DOHH2 (cell line): Measurements from ENCODE around the gene NOL9.

Source experiments
- H3F3A ChIP-seq: fragments of 200-600 bp; sonication (generic), shearing (Covaris generic); 2 replicates; pipeline ENCODE4 v1.6.0; 2016; ENCODE audit warnings: antibody characterized with exemption, mild to moderate bottlenecking; ENCODE audit not compliant: control insufficient read depth, insufficient read depth
- H3K27ac ChIP-seq: fragments of 200-600 bp; sonication (generic); 2 replicates; pipeline ENCODE4 v1.5.1; 2014; ENCODE audit warnings: low read depth, mild to moderate bottlenecking, low read length, moderate library complexity
- H3K27me3 ChIP-seq: fragments of 200-600 bp; sonication (generic); 2 replicates; pipeline ENCODE4 v1.6.1; 2014; ENCODE audit warnings: mild to moderate bottlenecking, low read length, mixed read lengths; ENCODE audit not compliant: control insufficient read depth
- H3K36me3 ChIP-seq: fragments of 200-600 bp; sonication (generic); 2 replicates; pipeline ENCODE4 v1.6.1; 2014; ENCODE audit warnings: mild to moderate bottlenecking, low read length, moderate library complexity, mixed read lengths; ENCODE audit not compliant: control insufficient read depth
- H3K4me1 ChIP-seq: fragments of 200-600 bp; sonication (generic); 2 replicates; pipeline ENCODE4 v1.6.1; 2014; ENCODE audit warnings: mild to moderate bottlenecking, low read length, mixed read lengths; ENCODE audit not compliant: control insufficient read depth
- H3K4me2 ChIP-seq: fragments of 200-600 bp; sonication (generic); 2 replicates; pipeline ENCODE4 v1.6.0; 2014; ENCODE audit warnings: mild to moderate bottlenecking, low read length, moderate library complexity
- H3K4me3 ChIP-seq: fragments of 200-600 bp; sonication (generic); 2 replicates; pipeline ENCODE4 v1.5.1; 2014; ENCODE audit warnings: mild to moderate bottlenecking, low read length, mixed read lengths
- H3K79me2 ChIP-seq: fragments of 200-600 bp; sonication (generic); 2 replicates; pipeline ENCODE4 v1.6.1; 2014; ENCODE audit warnings: mild to moderate bottlenecking, low read length, mixed read lengths; ENCODE audit not compliant: control insufficient read depth
- H3K9me2 ChIP-seq: fragments of 200-600 bp; sonication (generic); replicated peaks from 2 replicates; pipeline ENCODE4 v1.6.1; 2014; ENCODE audit warnings: mild to moderate bottlenecking, low read length, mixed read lengths; ENCODE audit not compliant: control insufficient read depth
- H3K9me3 ChIP-seq: fragments of 200-600 bp; sonication (generic); 2 replicates; pipeline ENCODE4 v1.6.1; 2014; ENCODE audit warnings: antibody characterized with exemption, low read length, mixed read lengths; ENCODE audit not compliant: control insufficient read depth, insufficient read depth
- H4K20me1 ChIP-seq: fragments of 200-600 bp; sonication (generic); 2 replicates; pipeline ENCODE4 v1.6.0; 2014; ENCODE audit warnings: low read depth, mild to moderate bottlenecking, antibody characterized with exemption, low read length, moderate library complexity; ENCODE audit not compliant: control insufficient read depth, insufficient read depth
- CTCF ChIP-seq: fragments of 200-600 bp; sonication (generic); IDR thresholded peaks from one replicate; pipeline ENCODE4 v1.5.1; 2014; ENCODE audit warnings: antibody characterized with exemption, mild to moderate bottlenecking, low read depth, low read length; ENCODE audit not compliant: poor library complexity, severe bottlenecking
- EZH2phosphoT487 ChIP-seq: fragments of 200-600 bp; sonication (generic); IDR thresholded peaks from 2 replicates; pipeline ENCODE4 v1.6.1; 2017; ENCODE audit warnings: borderline replicate concordance, mild to moderate bottlenecking, antibody characterized with exemption, low read length, moderate library complexity, mixed read lengths

NOL9 gene

GRCh38 chr1:6512245-6512907, 41.9 kb downstream of the NOL9 start:
- Histone ChIP-seq H3K36me3 (no peaks in the 10 kb centered on the region), H3K9me2 (no peaks in the 10 kb centered on the region), H3K27me3 (no peaks in the 10 kb centered on the region), H3K79me2 (no peaks in the 10 kb centered on the region), H3K9me3 (no peaks in the 10 kb centered on the region), H3K4me3 (no peak overlapping the region), H3K4me1 (no peaks in the 10 kb centered on the region), H3F3A (no peaks in the 10 kb centered on the region), H3K27ac (no peak overlapping the region), H4K20me1 (no peaks in the 10 kb centered on the region), H3K4me2 (no peak overlapping the region)
- TF ChIP-seq CTCF = no peak
- no peak for TF ChIP-seq EZH2phosphoT487

- Histone ChIP-seq H3K27ac (no peak overlapping the region), H3F3A (no peaks in the 10 kb centered on the region), H3K4me3 (no peak overlapping the region), H3K36me3 (no peaks in the 10 kb centered on the region), H3K4me1 (no peaks in the 10 kb centered on the region), H3K9me3 (no peaks in the 10 kb centered on the region), H4K20me1 (no peaks in the 10 kb centered on the region), H3K27me3 (no peaks in the 10 kb centered on the region), H3K4me2 (no peak overlapping the region), H3K9me2 (no peaks in the 10 kb centered on the region), H3K79me2 (no peaks in the 10 kb centered on the region)
- TF ChIP-seq CTCF (no peak), EZH2phosphoT487 (no peak)
Observed at GRCh38 chr1:6511561-6512244, 42.6 kb downstream of the NOL9 start.

GRCh38 chr1:6511056-6511455, 43.3 kb downstream of the NOL9 start:
- TF ChIP-seq EZH2phosphoT487 = no peak
- TF ChIP-seq CTCF = no peak
- Histone ChIP-seq H3K4me1 (no peaks in the 10 kb centered on the region), H3K27ac (no peak overlapping the region), H3K9me3 (no peaks in the 10 kb centered on the region), H3K4me2 (no peak overlapping the region), H3K79me2 (no peaks in the 10 kb centered on the region), H3K9me2 (no peaks in the 10 kb centered on the region), H3K4me3 (no peak overlapping the region), H3K27me3 (no peaks in the 10 kb centered on the region), H3K36me3 (no peaks in the 10 kb centered on the region), H4K20me1 (no peaks in the 10 kb centered on the region), H3F3A (no peaks in the 10 kb centered on the region)
